WERI-Rb-1 (cell line): ENCODE measurements around the gene DOK4.

Experiments used
- DNase-seq: peaks from one replicate; pipeline ENCODE4 v3.0.0-alpha.2; 2020
- H3K27ac ChIP-seq: fragments of 250-450 bp; sonication (Bioruptor Pico); 2 replicates; pipeline ENCODE4 v1.5.1; 2020; ENCODE audit warnings: mild to moderate bottlenecking, moderate library complexity
- H3K27me3 ChIP-seq: fragments of 250-450 bp; sonication (Bioruptor Pico); 2 replicates; pipeline ENCODE4 v1.5.1; 2021; ENCODE audit warnings: mild to moderate bottlenecking, low read depth, moderate library complexity; ENCODE audit not compliant: insufficient read depth, severe bottlenecking
- H3K36me3 ChIP-seq: fragments of 250-450 bp; sonication (Bioruptor Pico); 2 replicates; pipeline ENCODE4 v1.5.1; 2020; ENCODE audit warnings: mild to moderate bottlenecking, moderate library complexity
- H3K4me3 ChIP-seq: 2 replicates; pipeline ENCODE4 v1.5.1; 2011; ENCODE audit warnings: low read depth, mild to moderate bottlenecking, control low read depth, low read length
- H3K9me3 ChIP-seq: fragments of 250-450 bp; sonication (Bioruptor Pico); 2 replicates; pipeline ENCODE4 v1.5.1; 2021; ENCODE audit warnings: mild to moderate bottlenecking, moderate library complexity; ENCODE audit not compliant: severe bottlenecking
- CTCF ChIP-seq: IDR thresholded peaks from 2 replicates; pipeline ENCODE4 v1.5.1; 2011; ENCODE audit warnings: low read depth, mild to moderate bottlenecking, control low read depth, inconsistent platforms, low read length

Gene DOK4

GRCh38 chr16:57432505-57432904 lies 53.8 kb downstream of the DOK4 start:
- no peaks in the 10 kb centered on the region for H3K9me3 ChIP-seq
- H3K4me3 ChIP-seq, result no peak overlapping the region
- no peak for DNase-seq
- H3K27ac ChIP-seq, result no peak overlapping the region
- H3K27me3 ChIP-seq, result no peaks in the 10 kb centered on the region
- TF ChIP-seq CTCF, result no peak
- H3K36me3 ChIP-seq, result peaks cover 63% of the 10 kb centered on the region

- H3K36me3 ChIP-seq, result peaks cover 63% of the 10 kb centered on the region
- no peak overlapping the region for H3K4me3 ChIP-seq
- no peak for DNase-seq
- no peaks in the 10 kb centered on the region for H3K9me3 ChIP-seq
- TF ChIP-seq CTCF, result no peak
- no peaks in the 10 kb centered on the region for H3K27me3 ChIP-seq
- no peak overlapping the region for H3K27ac ChIP-seq
These were observed 55.3 kb downstream of the DOK4 start for GRCh38 chr16:57430955-57431354.

GRCh38 chr16:57427824-57428223 lies 58.5 kb downstream of the DOK4 start:
- Histone ChIP-seq H3K36me3 (peaks cover 31% of the 10 kb centered on the region), H3K27ac (peak overlapping the region; percentile 74), H3K4me3 (no peak overlapping the region), H3K27me3 (no peaks in the 10 kb centered on the region), H3K9me3 (no peaks in the 10 kb centered on the region)
- no peak for TF ChIP-seq CTCF
- DNase-seq, result peak; percentile 50

- DNase-seq, result peak; percentile 77
- Histone ChIP-seq H3K4me3 (no peak overlapping the region), H3K36me3 (peaks cover 26% of the 10 kb centered on the region), H3K9me3 (no peaks in the 10 kb centered on the region), H3K27me3 (no peaks in the 10 kb centered on the region), H3K27ac (peak overlapping the region; percentile 74)
- TF ChIP-seq CTCF, result no peak
These were observed 59.0 kb downstream of the DOK4 start for GRCh38 chr16:57427307-57427706.

GRCh38 chr16:57426356-57426755 lies 59.9 kb downstream of the DOK4 start:
- Histone ChIP-seq H3K36me3 (peaks cover 19% of the 10 kb centered on the region), H3K27ac (peak overlapping the region; percentile 74), H3K4me3 (no peak overlapping the region), H3K9me3 (no peaks in the 10 kb centered on the region), H3K27me3 (no peaks in the 10 kb centered on the region)
- DNase-seq, result no peak
- no peak for TF ChIP-seq CTCF

GRCh38 chr16:57424583-57424982 lies 61.7 kb downstream of the DOK4 start:
- no peak for TF ChIP-seq CTCF
- H3K4me3 ChIP-seq, result no peak overlapping the region
- H3K9me3 ChIP-seq, result no peaks in the 10 kb centered on the region
- no peak for DNase-seq
- H3K27me3 ChIP-seq, result no peaks in the 10 kb centered on the region
- H3K36me3 ChIP-seq, result peaks cover 3% of the 10 kb centered on the region
- no peak overlapping the region for H3K27ac ChIP-seq
